ENCODE data around the gene CCNJL. TPM values are rescaled to one million over a fixed set of nuclear protein-coding genes. Genes with fewer than 3 reads are reported as not detected.

The CCNJL gene
- total RNA-seq, 6 experiments from 2014 or later, result not detected

GRCh38 chr5:160352308-160352707, 39.9 kb upstream of the CCNJL start:
- TF ChIP-seq CTCF (IDR thresholded peaks at IDR 0.05), result no peak
- no peak overlapping the region for H3K4me3 Mint-ChIP-seq
- no peaks in the 10 kb centered on the region for H3K36me3 Mint-ChIP-seq (ENCODE audit: low read depth)
- no peak for DNase-seq
- H3K4me1 Mint-ChIP-seq (ENCODE audit: low read depth), result no peaks in the 10 kb centered on the region
- H3K9me3 Mint-ChIP-seq, result no peaks in the 10 kb centered on the region
- H3K27me3 Mint-ChIP-seq (ENCODE audit: insufficient read depth), result peaks cover 5% of the 10 kb centered on the region
- H3K27ac Mint-ChIP-seq, result no peak overlapping the region

- Mint-ChIP-seq H3K27ac (no peak overlapping the region), H3K27me3 (ENCODE audit: insufficient read depth) (no peaks in the 10 kb centered on the region), H3K4me1 (ENCODE audit: low read depth) (no peaks in the 10 kb centered on the region), H3K36me3 (ENCODE audit: low read depth) (no peaks in the 10 kb centered on the region), H3K4me3 (no peak overlapping the region), H3K9me3 (no peaks in the 10 kb centered on the region)
- DNase-seq, result no peak
- TF ChIP-seq CTCF (IDR thresholded peaks at IDR 0.05), result no peak
Observed at GRCh38 chr5:160349935-160350303, 37.6 kb upstream of the CCNJL start.

GRCh38 chr5:160349249-160349934, 37.0 kb upstream of the CCNJL start:
- H3K27ac Mint-ChIP-seq, result no peak overlapping the region
- no peak for DNase-seq
- no peak overlapping the region for H3K4me3 Mint-ChIP-seq
- H3K36me3 Mint-ChIP-seq (ENCODE audit: low read depth), result no peaks in the 10 kb centered on the region
- H3K27me3 Mint-ChIP-seq (ENCODE audit: insufficient read depth), result no peaks in the 10 kb centered on the region
- TF ChIP-seq CTCF (IDR thresholded peaks at IDR 0.05), result no peak
- no peaks in the 10 kb centered on the region for H3K4me1 Mint-ChIP-seq (ENCODE audit: low read depth)
- H3K9me3 Mint-ChIP-seq, result no peaks in the 10 kb centered on the region

GRCh38 chr5:160348080-160348479, 35.7 kb upstream of the CCNJL start:
- TF ChIP-seq CTCF (IDR thresholded peaks at IDR 0.05), result no peak
- Mint-ChIP-seq H3K36me3 (ENCODE audit: low read depth) (no peaks in the 10 kb centered on the region), H3K4me3 (no peak overlapping the region), H3K27ac (no peak overlapping the region), H3K9me3 (no peaks in the 10 kb centered on the region), H3K27me3 (ENCODE audit: insufficient read depth) (no peaks in the 10 kb centered on the region), H3K4me1 (ENCODE audit: low read depth) (peaks cover 1% of the 10 kb centered on the region)
- no peak for DNase-seq

- H3K4me1 Mint-ChIP-seq (ENCODE audit: low read depth), result peaks cover 7% of the 10 kb centered on the region
- no peak overlapping the region for H3K4me3 Mint-ChIP-seq
- peaks cover 1% of the 10 kb centered on the region; the same call in 1 of the 2 replicates for H3K27me3 Mint-ChIP-seq (ENCODE audit: insufficient read depth)
- DNase-seq, result no peak
- TF ChIP-seq CTCF (IDR thresholded peaks at IDR 0.05), result no peak
- H3K9me3 Mint-ChIP-seq, result no peaks in the 10 kb centered on the region
- H3K27ac Mint-ChIP-seq, result no peak overlapping the region
- no peaks in the 10 kb centered on the region for H3K36me3 Mint-ChIP-seq (ENCODE audit: low read depth)
Observed at GRCh38 chr5:160347448-160347847, 35.1 kb upstream of the CCNJL start.

All from HFFc6 (cell line).